Endometrial microvascular endothelial cells (primary cell): Measurements from ENCODE around the gene MLLT6. TPM values are rescaled to one million over a fixed set of nuclear protein-coding genes. Genes with fewer than 3 reads are reported as not detected.

ENCODE experiments used
- in situ Hi-C: cut with HindIII; loops from 2 replicates; pipeline ENCODE4 v1.10.0; 2017; ENCODE audit warnings: low sequenced_read_pairs, low pct_unique_long_range_greater_than_20kb; ENCODE audit errors: inconsistent ontology term
- total RNA-seq: library from RNA; depleted of rRNA; stranded (reverse); fragments of >200 nt; gene quantifications from one replicate; pipeline ENCODE4 v1.2.3, GENCODE V29; 2015; ENCODE audit errors: inconsistent ontology term

The MLLT6 gene
- total RNA-seq, 1 donor from 2014 or later, result 28.8 TPM

DNA sequence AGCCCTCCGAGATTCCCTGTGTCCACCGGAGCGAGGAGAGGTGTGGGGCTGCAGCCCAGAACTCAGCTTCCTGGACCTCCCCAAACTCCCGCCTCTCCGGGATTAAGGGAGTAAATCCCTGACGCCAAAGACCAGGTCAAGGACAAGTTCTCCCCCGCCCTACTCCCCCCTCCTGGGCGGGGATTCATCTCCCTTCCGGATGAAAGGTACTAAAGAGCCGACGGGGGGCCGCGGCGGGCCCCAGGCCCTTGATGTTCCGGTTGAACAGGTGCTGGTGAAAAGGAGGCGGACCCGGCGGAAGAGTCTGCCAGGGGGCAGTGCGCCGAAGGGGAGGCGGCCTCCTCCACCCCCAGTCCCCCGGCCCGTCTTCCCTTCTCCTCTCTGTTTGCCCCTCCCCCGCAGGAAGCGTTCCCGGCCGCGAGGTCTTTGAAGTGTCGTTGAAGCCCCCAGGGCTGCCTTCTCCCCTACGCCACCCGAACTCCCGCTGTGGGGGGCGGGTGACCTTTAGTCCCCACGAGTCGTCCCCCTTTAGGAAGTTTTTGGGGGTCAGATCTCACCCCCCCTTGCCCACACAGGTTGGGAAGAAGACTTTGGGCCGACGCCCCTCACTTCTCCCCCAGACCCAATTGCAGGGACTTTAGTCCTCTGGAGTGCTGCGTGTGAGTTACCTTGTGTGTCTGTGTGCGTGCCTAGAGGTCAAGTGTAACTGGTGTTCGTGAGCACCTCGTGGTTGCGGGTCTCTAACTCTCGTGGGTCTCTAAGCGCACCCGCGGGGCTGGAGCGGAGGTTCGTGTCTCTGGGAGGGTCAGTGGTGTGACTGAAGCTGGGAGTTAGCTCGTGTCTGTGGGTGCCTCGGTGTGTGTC lies 1.1 kb upstream of the MLLT6 start:
- in situ Hi-C loops, result no loop called here

DNA sequence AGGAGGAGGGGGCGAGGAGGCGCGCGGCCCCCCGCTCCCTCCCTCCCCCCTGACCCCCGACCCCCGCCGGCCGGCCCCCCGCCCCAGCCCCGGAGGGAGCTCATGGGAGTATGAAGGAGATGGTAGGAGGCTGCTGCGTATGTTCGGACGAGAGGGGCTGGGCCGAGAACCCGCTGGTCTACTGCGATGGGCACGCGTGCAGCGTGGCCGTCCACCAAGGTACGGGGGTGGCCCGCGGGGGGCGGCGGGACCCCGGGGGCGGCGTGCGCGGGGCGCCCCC lies 390 bp downstream of the MLLT6 start:
- in situ Hi-C loops, result no loop called here

DNA sequence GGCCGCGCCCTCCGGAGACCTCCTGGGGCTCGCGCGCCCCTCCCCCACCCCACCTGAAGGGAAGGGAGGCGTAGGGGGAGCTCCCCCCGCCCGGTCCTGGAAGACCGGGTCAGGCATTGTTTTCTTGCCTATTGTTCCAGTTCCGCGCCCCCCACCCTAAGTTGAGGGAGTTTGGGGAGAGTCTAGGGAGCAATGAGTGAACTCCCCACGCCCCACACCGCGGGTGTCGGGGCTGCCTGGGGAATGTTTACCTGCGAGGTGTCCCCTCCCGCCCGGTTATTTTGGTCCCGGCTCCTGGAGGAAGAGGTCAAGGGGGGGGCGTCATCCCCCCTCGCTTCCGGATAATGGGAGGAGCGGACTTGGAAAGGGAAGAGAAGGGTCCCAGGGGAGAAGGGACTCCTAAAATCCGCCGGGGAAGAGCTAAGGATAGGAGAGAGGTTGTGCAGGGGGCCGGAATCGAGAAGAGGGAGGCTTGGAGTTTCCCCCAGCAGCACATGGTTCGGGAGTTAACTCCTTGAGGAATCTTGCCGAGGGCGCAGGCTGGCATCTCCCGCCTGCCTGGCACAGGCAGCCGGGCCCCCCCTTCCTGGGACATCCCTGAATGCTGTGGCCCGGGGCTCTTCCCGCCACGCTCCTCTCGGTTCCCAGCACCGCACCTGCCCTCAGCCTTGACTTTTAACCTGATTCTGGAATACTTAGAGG lies 881 bp downstream of the MLLT6 start:
- in situ Hi-C loops, result no loop called here

DNA sequence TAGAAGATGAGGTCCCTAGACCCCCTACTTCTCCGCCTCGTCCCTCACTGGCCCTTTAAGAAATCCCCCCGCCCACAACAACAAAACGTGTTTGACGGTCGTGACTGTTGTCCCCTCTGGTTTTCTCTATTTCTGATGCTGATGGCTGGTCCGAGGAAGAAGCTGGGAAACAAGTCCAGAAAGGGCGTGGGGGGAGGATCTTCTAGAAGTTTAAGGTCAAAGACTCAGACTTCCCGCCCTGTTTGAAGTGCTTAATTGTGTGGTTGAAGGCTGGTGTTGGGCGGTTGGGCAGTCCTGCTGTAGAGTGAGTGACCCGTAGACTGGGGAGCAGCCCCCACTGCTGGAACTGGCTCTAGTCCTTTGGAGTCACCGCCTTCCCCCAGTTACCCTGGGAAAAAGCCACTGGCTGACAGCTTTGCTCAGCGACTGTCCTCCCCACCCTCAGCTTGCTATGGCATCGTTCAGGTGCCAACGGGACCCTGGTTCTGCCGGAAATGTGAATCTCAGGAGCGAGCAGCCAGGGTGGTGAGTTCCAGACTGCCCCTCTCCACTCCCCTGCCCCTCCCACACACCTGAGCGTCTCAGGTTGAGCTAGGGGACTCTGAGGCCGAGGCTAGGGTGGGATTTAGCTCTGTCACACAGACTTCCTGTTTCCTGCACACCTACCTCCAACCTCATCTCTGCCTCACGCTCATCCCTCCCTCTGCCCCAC lies 1.6 kb downstream of the MLLT6 start:
- in situ Hi-C loops, result no loop called here

DNA sequence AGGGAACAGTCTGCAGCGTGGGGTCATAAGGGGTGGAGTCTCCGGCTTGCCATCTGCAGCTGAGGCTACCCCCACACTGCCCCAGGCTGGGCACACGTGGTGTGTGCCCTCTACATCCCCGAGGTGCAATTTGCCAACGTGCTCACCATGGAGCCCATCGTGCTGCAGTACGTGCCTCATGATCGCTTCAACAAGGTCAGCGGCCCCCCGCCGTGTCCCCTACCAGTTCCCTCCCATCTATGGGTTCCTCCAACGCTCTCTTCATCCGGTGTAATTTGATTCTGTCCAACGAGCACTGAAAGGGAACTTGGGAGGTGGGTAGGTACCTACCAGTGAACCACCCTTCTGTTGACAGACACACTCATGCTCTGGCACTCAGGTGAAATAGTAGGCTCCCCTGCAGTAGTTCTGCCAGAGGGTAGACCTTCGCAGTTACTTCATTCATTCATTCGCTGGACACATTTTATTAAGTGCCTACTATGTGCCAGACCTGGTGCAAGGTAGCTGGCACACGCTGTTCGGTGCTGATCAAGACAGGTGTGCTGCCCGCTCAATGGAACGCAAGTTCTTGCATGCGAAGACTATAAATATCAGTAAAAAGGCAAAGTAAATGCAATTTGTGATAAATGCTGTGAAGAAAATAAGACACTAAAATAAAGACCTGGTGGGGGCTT lies 2.7 kb downstream of the MLLT6 start:
- in situ Hi-C loops, result no loop called here

DNA sequence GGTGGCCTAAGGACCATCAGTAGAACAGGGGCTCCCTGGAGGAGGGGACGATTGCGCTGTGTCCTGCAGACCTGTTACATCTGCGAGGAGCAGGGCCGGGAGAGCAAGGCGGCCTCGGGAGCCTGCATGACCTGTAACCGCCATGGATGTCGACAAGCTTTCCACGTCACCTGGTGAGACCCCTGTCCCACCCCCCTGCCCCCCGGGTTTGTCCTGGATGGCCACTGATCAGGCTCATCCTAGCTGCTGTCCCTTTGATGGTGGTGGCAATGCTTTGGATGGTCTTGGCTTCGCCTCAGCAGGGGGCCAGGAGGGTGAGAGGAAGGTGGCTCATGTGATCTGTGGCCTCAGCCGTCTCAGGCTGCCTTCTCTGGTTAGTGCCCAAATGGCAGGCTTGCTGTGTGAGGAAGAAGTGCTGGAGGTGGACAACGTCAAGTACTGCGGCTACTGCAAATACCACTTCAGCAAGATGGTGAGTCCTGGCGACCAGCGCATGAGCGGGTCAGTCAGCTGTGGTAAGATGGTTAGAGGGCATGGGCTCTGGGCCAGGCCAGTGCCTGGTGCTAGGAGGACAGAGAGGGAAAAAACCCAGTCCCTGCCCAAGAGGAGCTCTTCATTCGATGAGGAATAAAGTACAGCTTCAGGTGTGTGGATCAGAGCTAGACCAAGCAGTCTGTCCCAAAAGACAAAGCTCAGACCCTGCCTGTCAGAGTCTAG lies 4.2 kb downstream of the MLLT6 start:
- in situ Hi-C loops, result no loop called here

DNA sequence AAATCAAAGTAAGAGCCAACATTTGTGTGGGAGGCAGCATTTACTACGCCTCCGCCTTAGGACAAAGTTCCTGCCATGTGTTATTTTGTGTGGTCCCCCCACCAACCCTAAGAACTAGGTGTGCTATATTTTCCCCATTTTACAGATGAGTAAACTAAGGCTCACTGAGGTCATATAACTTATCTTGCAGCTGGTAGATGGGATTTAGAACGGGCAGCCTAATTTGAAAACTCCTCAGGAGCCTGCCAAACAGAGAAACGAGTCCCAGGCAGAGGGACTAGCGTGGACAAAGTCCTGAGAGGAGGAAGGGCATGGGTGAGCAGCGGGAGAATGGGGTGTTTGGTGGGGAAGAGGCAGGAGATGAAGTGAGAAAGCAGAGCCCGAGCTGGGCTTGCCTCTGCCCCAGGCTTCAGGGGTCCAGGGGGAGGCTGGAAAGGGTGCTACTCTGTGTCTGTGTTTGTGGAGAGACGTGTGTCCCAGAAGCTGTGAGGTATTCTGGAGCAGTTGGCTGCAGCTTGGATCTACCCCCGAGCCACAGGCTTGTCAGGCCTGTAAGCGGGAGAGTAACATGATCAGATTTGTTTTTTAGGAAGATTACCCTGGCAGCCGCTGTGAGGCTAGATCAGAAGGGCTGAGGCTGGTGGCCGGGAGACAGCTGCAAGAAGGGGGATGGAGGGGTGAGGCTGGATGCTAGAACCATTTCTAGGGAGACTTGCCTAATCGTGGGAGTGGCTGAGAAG lies 5.0 kb downstream of the MLLT6 start:
- in situ Hi-C loops, result no loop called here

DNA sequence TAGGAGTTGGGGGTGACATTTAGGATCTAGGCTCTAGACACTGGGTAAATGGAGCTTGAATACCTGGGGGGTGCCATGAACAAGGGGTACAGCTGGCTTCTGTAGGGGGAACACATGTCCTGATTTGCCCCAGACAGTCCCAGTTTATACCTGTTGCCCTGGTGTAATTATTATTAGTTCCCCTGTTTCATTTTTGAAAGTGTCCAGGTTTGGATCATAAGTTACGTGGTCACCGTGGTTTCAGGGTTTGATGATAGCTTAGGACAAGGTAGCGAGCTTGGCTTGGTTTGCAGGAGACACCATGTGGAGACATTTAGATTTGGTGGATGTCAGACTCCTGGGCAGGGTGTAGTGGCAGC lies 5.5 kb downstream of the MLLT6 start:
- in situ Hi-C loops, result no loop called here

DNA sequence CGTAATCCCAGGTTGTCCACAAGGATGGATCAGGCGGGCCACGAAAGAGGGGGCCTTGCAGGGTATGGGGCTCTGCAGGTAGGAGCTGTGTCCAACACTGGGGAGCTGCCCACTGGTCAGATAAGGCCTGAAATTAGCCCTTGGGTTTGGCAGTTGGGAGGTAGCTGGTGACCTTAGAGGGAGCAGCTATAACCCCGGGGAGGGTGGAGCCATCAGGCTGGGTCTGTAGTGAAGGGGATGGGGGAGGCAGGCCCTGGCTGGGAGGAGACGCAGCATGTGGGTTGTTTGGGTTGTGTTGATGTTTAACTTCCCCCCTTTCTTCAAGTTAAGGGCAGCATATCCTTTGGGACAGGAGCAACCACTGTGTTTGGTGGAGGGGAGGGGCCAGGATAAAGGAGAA lies 5.9 kb downstream of the MLLT6 start:
- in situ Hi-C loops, result no loop called here

DNA sequence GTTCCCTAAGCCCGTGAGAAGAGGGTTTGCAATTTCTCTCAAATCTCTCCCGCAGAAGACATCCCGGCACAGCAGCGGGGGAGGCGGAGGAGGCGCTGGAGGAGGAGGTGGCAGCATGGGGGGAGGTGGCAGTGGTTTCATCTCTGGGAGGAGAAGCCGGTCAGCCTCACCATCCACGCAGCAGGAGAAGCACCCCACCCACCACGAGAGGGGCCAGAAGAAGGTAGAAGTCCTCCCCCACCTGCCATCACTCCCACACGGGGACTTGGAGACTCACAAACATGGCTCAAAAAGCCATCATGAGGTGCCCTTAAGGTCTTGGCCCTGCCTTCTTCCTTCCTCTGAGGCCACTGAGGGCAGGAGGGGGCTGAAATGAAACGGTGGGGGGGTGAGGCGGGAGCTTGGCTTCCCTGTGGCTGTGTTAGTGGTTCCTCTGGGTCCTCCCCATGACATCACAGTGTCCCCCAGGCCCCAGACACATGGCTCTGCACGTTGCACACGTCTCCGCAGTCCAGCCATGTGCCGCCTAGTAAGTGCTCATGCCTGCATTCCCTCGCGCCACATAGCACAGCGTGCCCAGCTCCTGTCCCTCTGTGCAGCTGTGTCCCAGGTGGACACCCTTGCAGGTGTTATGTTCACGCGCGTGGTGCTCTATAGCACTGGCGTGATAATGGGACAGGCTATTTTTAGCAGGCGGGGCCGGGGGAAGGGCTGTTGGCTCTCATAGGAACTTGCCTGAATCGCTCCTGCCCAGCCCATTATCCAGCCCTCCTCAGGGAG lies 6.9 kb downstream of the MLLT6 start:
- in situ Hi-C loops, result no loop called here

DNA sequence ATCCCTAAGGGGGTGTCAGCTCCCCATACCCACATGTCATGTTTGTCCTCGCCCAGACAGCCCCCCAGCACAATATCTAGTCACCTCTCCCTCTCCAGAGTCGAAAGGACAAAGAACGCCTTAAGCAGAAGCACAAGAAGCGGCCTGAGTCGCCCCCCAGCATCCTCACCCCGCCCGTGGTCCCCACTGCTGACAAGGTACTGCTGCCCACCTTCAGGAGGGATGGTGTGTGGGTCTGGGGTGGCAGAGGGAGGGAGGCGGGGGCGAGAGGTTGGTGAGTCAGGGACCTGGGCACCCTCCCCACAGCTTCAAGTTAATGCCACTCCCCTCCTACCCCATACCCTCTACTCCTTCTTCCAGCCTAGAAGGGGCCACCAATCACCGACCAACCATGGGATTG lies 7.5 kb downstream of the MLLT6 start:
- in situ Hi-C loops, result no loop called here

DNA sequence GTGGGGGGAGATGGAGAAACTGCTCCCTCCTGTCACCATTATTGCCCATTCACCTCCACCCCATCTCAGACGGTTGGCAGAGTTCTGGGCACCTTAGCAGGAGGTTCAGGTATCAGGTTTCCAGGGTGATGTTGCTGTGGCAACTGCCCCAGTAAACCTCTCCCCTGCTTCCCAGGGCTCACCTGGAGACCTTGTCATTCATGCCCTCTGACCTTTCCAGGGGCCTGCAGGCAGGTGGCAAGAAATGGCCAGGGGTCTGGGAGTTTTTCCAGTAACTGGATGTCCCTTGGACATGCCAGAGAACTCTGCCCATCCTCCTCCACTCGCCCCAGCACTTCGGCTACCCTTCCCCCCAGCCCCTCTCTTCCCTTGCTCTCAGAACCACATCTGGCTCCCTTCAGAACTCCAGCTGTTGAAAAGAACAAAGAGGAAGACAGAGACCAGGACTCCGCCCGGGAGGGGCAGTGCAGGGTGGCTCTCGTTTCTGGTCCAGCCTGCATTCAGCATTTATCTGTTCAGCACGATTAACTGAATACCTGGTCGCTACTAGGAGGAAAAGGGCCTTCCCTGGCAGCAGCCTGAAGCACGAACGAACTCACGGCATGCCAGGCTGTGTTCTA lies 8.5 kb downstream of the MLLT6 start:
- in situ Hi-C loops, result no loop called here

DNA sequence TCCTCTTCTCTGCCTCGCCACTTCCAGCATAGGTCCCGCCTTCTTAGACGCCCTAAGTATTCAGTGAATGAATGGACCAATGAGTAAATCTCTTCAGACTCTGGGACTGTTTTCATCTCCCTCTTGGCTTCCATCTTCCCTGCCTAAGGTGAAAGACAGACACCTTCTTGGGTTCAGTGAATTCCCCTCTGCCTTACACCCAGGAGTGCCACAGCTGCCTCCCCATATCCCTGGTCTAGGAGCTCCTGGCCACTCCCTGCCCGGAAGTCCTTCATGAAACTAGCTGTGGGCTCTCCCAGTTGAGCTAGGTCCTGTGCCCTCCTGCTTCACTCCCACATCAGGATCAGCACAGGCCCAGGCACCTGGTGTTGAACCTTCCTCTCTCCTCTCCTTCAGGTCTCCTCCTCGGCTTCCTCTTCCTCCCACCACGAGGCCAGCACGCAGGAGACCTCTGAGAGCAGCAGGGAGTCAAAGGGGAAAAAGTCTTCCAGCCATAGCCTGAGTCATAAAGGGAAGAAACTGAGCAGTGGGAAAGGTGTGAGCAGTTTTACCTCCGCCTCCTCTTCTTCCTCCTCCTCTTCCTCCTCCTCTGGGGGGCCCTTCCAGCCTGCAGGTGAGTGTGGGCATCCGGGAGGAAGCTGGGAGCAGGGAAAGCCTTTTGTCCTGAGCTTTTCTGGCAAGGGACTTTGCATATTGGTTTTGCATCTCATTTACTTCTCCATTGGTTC lies 10.3 kb downstream of the MLLT6 start:
- in situ Hi-C loops, result no loop called here

DNA sequence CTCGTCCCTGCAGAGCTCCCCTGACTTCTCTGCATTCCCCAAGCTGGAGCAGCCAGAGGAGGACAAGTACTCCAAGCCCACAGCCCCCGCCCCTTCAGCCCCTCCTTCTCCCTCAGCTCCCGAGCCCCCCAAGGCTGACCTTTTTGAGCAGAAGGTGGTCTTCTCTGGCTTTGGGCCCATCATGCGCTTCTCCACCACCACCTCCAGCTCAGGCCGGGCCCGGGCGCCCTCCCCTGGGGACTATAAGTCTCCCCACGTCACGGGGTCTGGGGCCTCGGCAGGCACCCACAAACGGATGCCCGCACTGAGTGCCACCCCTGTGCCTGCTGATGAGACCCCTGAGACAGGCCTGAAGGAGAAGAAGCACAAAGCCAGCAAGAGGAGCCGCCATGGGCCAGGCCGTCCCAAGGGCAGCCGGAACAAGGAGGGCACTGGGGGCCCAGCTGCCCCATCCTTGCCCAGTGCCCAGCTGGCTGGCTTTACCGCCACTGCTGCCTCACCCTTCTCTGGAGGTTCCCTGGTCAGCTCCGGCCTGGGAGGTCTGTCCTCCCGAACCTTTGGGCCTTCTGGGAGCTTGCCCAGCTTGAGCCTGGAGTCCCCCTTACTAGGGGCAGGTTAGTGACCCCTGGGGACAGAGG lies 11.4 kb downstream of the MLLT6 start:
- in situ Hi-C loops, result no loop called here

DNA sequence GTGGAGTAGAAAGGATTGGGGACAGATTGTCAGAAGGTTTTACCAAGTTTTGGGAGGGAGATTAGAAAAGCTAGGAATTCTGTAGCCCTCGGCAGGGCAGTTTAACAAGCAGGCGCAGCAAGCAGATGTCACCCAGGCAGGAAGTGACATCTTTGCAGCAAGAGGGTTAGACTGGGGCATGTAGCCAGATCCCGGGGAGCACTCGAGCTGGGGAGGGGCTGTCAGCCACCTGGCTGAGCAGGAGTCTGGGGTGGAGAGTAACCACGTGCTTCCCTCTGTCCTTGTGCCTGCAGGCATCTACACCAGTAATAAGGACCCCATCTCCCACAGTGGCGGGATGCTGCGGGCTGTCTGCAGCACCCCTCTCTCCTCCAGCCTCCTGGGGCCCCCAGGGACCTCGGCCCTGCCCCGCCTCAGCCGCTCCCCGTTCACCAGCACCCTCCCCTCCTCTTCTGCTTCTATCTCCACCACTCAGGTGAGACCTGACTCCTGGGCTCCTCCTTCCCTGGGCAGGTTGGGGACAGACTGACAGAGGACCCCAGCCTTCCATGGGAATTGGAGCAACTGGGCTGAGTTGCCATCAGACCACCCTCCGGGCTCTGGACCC lies 12.2 kb downstream of the MLLT6 start:
- in situ Hi-C loops, result no loop called here
